ENCODE results near the gene PTPRD. TPM values are rescaled to one million over a fixed set of nuclear protein-coding genes. Genes with fewer than 3 reads are reported as not detected.

Gene PTPRD
- total and polyA plus RNA-seq, 3 experiments from 2014 or later = 0.02 to 0.04 TPM; not detected in 1

- no peak overlapping the region for H3K27ac ChIP-seq (ENCODE audit: low read depth, low read length)
- no peaks in the 10 kb centered on the region for H3K27me3 ChIP-seq (ENCODE audit: insufficient read depth, low read length, poor library complexity, severe bottlenecking)
- H3K4me3 ChIP-seq (ENCODE audit: low read length) = no peak overlapping the region
- no peaks in the 10 kb centered on the region for H3K36me3 ChIP-seq (ENCODE audit: insufficient read depth, low read length)
- Mint-ChIP-seq H3K27me3 (no peaks in the 10 kb centered on the region), H3K36me3 (no peaks in the 10 kb centered on the region), H3K9me3 (peaks cover 0 to 3% (median 0%) of the 10 kb centered on the region in 5 donors), H3K4me3 (no peak overlapping the region), H3K4me1 (no peaks in the 10 kb centered on the region), H3K27ac (no peak overlapping the region)
- H3K9me3 ChIP-seq (ENCODE audit: low read length) = no peaks in the 10 kb centered on the region
- ChIA-PET CTCF (no interaction called here), POLR2A (no interaction called here)
- DNase-seq = no peak
- H3K4me1 ChIP-seq (ENCODE audit: insufficient read depth, low read length) = no peaks in the 10 kb centered on the region
Observed at GRCh38 chr9:8717146-8717545, 1895.7 kb downstream of the PTPRD start.

GRCh38 chr9:8715788-8716187 is 1897.0 kb downstream of the PTPRD start:
- no peak overlapping the region for H3K27ac Mint-ChIP-seq
- ChIA-PET POLR2A (no interaction called here), CTCF (no interaction called here)
- H3K36me3 ChIP-seq (ENCODE audit: insufficient read depth, low read length) = no peaks in the 10 kb centered on the region
- no peak overlapping the region for H3K27ac ChIP-seq (ENCODE audit: low read depth, low read length)
- H3K9me3 ChIP-seq (ENCODE audit: low read length) = no peaks in the 10 kb centered on the region
- H3K4me1 Mint-ChIP-seq = no peaks in the 10 kb centered on the region
- no peak overlapping the region for H3K4me3 ChIP-seq (ENCODE audit: low read length)
- H3K4me1 ChIP-seq (ENCODE audit: insufficient read depth, low read length) = no peaks in the 10 kb centered on the region
- no peak for DNase-seq
- no peaks in the 10 kb centered on the region for H3K27me3 Mint-ChIP-seq
- H3K27me3 ChIP-seq (ENCODE audit: insufficient read depth, low read length, poor library complexity, severe bottlenecking) = no peaks in the 10 kb centered on the region
- no peaks in the 10 kb centered on the region for H3K36me3 Mint-ChIP-seq
- H3K9me3 Mint-ChIP-seq = peaks cover 0 to 3% (median 0%) of the 10 kb centered on the region in 5 donors
- H3K4me3 Mint-ChIP-seq = no peak overlapping the region

GRCh38 chr9:8713811-8714165 is 1899.0 kb downstream of the PTPRD start:
- Histone ChIP-seq H3K9me3 (ENCODE audit: low read length) (no peaks in the 10 kb centered on the region), H3K4me3 (ENCODE audit: low read length) (no peak overlapping the region), H3K36me3 (ENCODE audit: insufficient read depth, low read length) (no peaks in the 10 kb centered on the region), H3K4me1 (ENCODE audit: insufficient read depth, low read length) (no peaks in the 10 kb centered on the region), H3K27ac (ENCODE audit: low read depth, low read length) (no peak overlapping the region), H3K27me3 (ENCODE audit: insufficient read depth, low read length, poor library complexity, severe bottlenecking) (no peaks in the 10 kb centered on the region)
- no peak overlapping the region for H3K4me3 Mint-ChIP-seq
- H3K27me3 Mint-ChIP-seq = no peaks in the 10 kb centered on the region
- peaks cover 0 to 3% (median 0%) of the 10 kb centered on the region in 5 donors for H3K9me3 Mint-ChIP-seq
- no peak for DNase-seq
- no peaks in the 10 kb centered on the region for H3K36me3 Mint-ChIP-seq
- POLR2A ChIA-PET = no interaction called here
- H3K27ac Mint-ChIP-seq = no peak overlapping the region
- no peaks in the 10 kb centered on the region for H3K4me1 Mint-ChIP-seq
- CTCF ChIA-PET = no interaction called here

GRCh38 chr9:8713149-8713810 is 1899.5 kb downstream of the PTPRD start:
- Histone ChIP-seq H3K4me1 (ENCODE audit: insufficient read depth, low read length) (no peaks in the 10 kb centered on the region), H3K27ac (ENCODE audit: low read depth, low read length) (no peak overlapping the region), H3K4me3 (ENCODE audit: low read length) (no peak overlapping the region), H3K9me3 (ENCODE audit: low read length) (no peaks in the 10 kb centered on the region), H3K27me3 (ENCODE audit: insufficient read depth, low read length, poor library complexity, severe bottlenecking) (no peaks in the 10 kb centered on the region), H3K36me3 (ENCODE audit: insufficient read depth, low read length) (no peaks in the 10 kb centered on the region)
- Mint-ChIP-seq H3K27me3 (no peaks in the 10 kb centered on the region), H3K4me3 (no peak overlapping the region), H3K36me3 (no peaks in the 10 kb centered on the region), H3K9me3 (peaks cover 0 to 3% (median 0%) of the 10 kb centered on the region in 5 donors), H3K27ac (no peak overlapping the region), H3K4me1 (no peaks in the 10 kb centered on the region)
- ChIA-PET POLR2A (no interaction called here), CTCF (no interaction called here)
- no peak for DNase-seq

GRCh38 chr9:8709731-8710130 is 1903.1 kb downstream of the PTPRD start:
- CTCF ChIA-PET = no interaction called here
- POLR2A ChIA-PET = no interaction called here
- H3K9me3 ChIP-seq (ENCODE audit: low read length) = no peaks in the 10 kb centered on the region
- no peak overlapping the region for H3K4me3 ChIP-seq (ENCODE audit: low read length)
- no peaks in the 10 kb centered on the region for H3K4me1 Mint-ChIP-seq
- H3K27ac Mint-ChIP-seq = no peak overlapping the region
- no peaks in the 10 kb centered on the region for H3K27me3 Mint-ChIP-seq
- no peak for DNase-seq
- H3K9me3 Mint-ChIP-seq = no peaks in the 10 kb centered on the region
- no peaks in the 10 kb centered on the region for H3K36me3 Mint-ChIP-seq
- no peaks in the 10 kb centered on the region for H3K36me3 ChIP-seq (ENCODE audit: insufficient read depth, low read length)
- no peaks in the 10 kb centered on the region for H3K27me3 ChIP-seq (ENCODE audit: insufficient read depth, low read length, poor library complexity, severe bottlenecking)
- H3K4me3 Mint-ChIP-seq = no peak overlapping the region
- no peak overlapping the region for H3K27ac ChIP-seq (ENCODE audit: low read depth, low read length)
- H3K4me1 ChIP-seq (ENCODE audit: insufficient read depth, low read length) = no peaks in the 10 kb centered on the region

- Mint-ChIP-seq H3K27me3 (peaks cover 0 to 2% of the 10 kb centered on the region in 2 donors), H3K27ac (no peak overlapping the region), H3K9me3 (no peaks in the 10 kb centered on the region), H3K36me3 (no peaks in the 10 kb centered on the region), H3K4me1 (no peaks in the 10 kb centered on the region), H3K4me3 (no peak overlapping the region)
- H3K27ac ChIP-seq (ENCODE audit: low read depth, low read length) = no peak overlapping the region
- CTCF ChIA-PET = no interaction called here
- H3K36me3 ChIP-seq (ENCODE audit: insufficient read depth, low read length) = no peaks in the 10 kb centered on the region
- DNase-seq = no peak
- H3K9me3 ChIP-seq (ENCODE audit: low read length) = no peaks in the 10 kb centered on the region
- no peak overlapping the region for H3K4me3 ChIP-seq (ENCODE audit: low read length)
- H3K4me1 ChIP-seq (ENCODE audit: insufficient read depth, low read length) = no peaks in the 10 kb centered on the region
- POLR2A ChIA-PET = no interaction called here
- H3K27me3 ChIP-seq (ENCODE audit: insufficient read depth, low read length, poor library complexity, severe bottlenecking) = no peaks in the 10 kb centered on the region
Observed at GRCh38 chr9:8708728-8709127, 1904.1 kb downstream of the PTPRD start.

GRCh38 chr9:8706998-8707397 is 1905.8 kb downstream of the PTPRD start:
- Mint-ChIP-seq H3K4me1 (no peaks in the 10 kb centered on the region), H3K27ac (no peak overlapping the region), H3K9me3 (no peaks in the 10 kb centered on the region), H3K27me3 (peaks cover 0 to 5% of the 10 kb centered on the region in 2 donors), H3K36me3 (no peaks in the 10 kb centered on the region), H3K4me3 (no peak overlapping the region)
- H3K36me3 ChIP-seq (ENCODE audit: insufficient read depth, low read length) = no peaks in the 10 kb centered on the region
- H3K4me3 ChIP-seq (ENCODE audit: low read length) = no peak overlapping the region
- H3K9me3 ChIP-seq (ENCODE audit: low read length) = no peaks in the 10 kb centered on the region
- H3K27ac ChIP-seq (ENCODE audit: low read depth, low read length) = no peak overlapping the region
- H3K27me3 ChIP-seq (ENCODE audit: insufficient read depth, low read length, poor library complexity, severe bottlenecking) = no peaks in the 10 kb centered on the region
- no peak for DNase-seq
- ChIA-PET CTCF (no interaction called here), POLR2A (no interaction called here)
- no peaks in the 10 kb centered on the region for H3K4me1 ChIP-seq (ENCODE audit: insufficient read depth, low read length)

- ChIA-PET CTCF (no interaction called here), POLR2A (no interaction called here)
- Histone ChIP-seq H3K9me3 (ENCODE audit: low read length) (no peaks in the 10 kb centered on the region), H3K36me3 (ENCODE audit: insufficient read depth, low read length) (no peaks in the 10 kb centered on the region), H3K27me3 (ENCODE audit: insufficient read depth, low read length, poor library complexity, severe bottlenecking) (no peaks in the 10 kb centered on the region), H3K4me3 (ENCODE audit: low read length) (no peak overlapping the region), H3K4me1 (ENCODE audit: insufficient read depth, low read length) (no peaks in the 10 kb centered on the region), H3K27ac (ENCODE audit: low read depth, low read length) (no peak overlapping the region)
- Mint-ChIP-seq H3K9me3 (no peaks in the 10 kb centered on the region), H3K4me1 (no peaks in the 10 kb centered on the region), H3K27me3 (peaks cover 0 to 5% of the 10 kb centered on the region in 2 donors), H3K27ac (no peak overlapping the region), H3K4me3 (no peak overlapping the region), H3K36me3 (no peaks in the 10 kb centered on the region)
- DNase-seq = no peak
Observed at GRCh38 chr9:8706531-8706930, 1906.3 kb downstream of the PTPRD start.

- POLR2A ChIA-PET = no interaction called here
Observed at GRCh38 chr9:8705861-8706260, 1906.9 kb downstream of the PTPRD start.

More at GRCh38 chr9:8705861-8706260, 1906.9 kb downstream of the PTPRD start:
- DNase-seq = no peak
- no peaks in the 10 kb centered on the region for H3K9me3 ChIP-seq (ENCODE audit: low read length)
- H3K36me3 ChIP-seq (ENCODE audit: insufficient read depth, low read length) = no peaks in the 10 kb centered on the region
- no peaks in the 10 kb centered on the region for H3K4me1 ChIP-seq (ENCODE audit: insufficient read depth, low read length)
- H3K4me3 ChIP-seq (ENCODE audit: low read length) = no peak overlapping the region
- H3K4me1 Mint-ChIP-seq = no peaks in the 10 kb centered on the region
- H3K9me3 Mint-ChIP-seq = no peaks in the 10 kb centered on the region
- H3K27ac Mint-ChIP-seq = no peak overlapping the region
- no peaks in the 10 kb centered on the region for H3K27me3 ChIP-seq (ENCODE audit: insufficient read depth, low read length, poor library complexity, severe bottlenecking)
- H3K27me3 Mint-ChIP-seq = peaks cover 0 to 5% of the 10 kb centered on the region in 2 donors
- H3K27ac ChIP-seq (ENCODE audit: low read depth, low read length) = no peak overlapping the region
- no peaks in the 10 kb centered on the region for H3K36me3 Mint-ChIP-seq
- H3K4me3 Mint-ChIP-seq = no peak overlapping the region
- CTCF ChIA-PET = no interaction called here
